Astrocyte of the spinal cord (primary cell): ENCODE results near the gene PTPRD.

Experiments used
- DNase-seq: peaks from one replicate; pipeline ENCODE4 v3.0.0; 2011; ENCODE audit warnings: low read depth, low spot score
- H3K4me3 ChIP-seq: 2 replicates; pipeline ENCODE4 v1.5.1; 2011; ENCODE audit warnings: low read depth, mild to moderate bottlenecking, low read length, moderate library complexity
- CTCF ChIP-seq: IDR thresholded peaks from 2 replicates; pipeline ENCODE4 v1.5.1; 2012; ENCODE audit warnings: low read depth, mild to moderate bottlenecking, low read length, inconsistent platforms
- in situ Hi-C: cut with HindIII; loops from 2 replicates; pipeline ENCODE4 v1.10.0; 2017; ENCODE audit warnings: low sequenced_read_pairs

The PTPRD gene

GRCh38 chr9:8337834-8338766, 2274.7 kb downstream of the PTPRD start:
- DNase-seq: peak; percentile 45
- no peak for TF ChIP-seq CTCF
- in situ Hi-C loops: no loop called here
- no peak overlapping the region for H3K4me3 ChIP-seq

GRCh38 chr9:8332871-8333270, 2279.9 kb downstream of the PTPRD start:
- no peak for TF ChIP-seq CTCF
- no peak overlapping the region for H3K4me3 ChIP-seq
- DNase-seq: no peak
- in situ Hi-C loops: no loop called here

- peak; percentile 16 for DNase-seq
- no peak overlapping the region for H3K4me3 ChIP-seq
- TF ChIP-seq CTCF: no peak
- in situ Hi-C loops: no loop called here
Observed at GRCh38 chr9:8332331-8332650, 2280.5 kb downstream of the PTPRD start.

GRCh38 chr9:8331507-8332330, 2281.1 kb downstream of the PTPRD start:
- TF ChIP-seq CTCF: no peak
- H3K4me3 ChIP-seq: no peak overlapping the region
- in situ Hi-C loops: no loop called here
- DNase-seq: no peak

- no peak for DNase-seq
Observed at GRCh38 chr9:8329561-8330283, 2283.1 kb downstream of the PTPRD start.

More at GRCh38 chr9:8329561-8330283, 2283.1 kb downstream of the PTPRD start:
- no peak for TF ChIP-seq CTCF
- H3K4me3 ChIP-seq: no peak overlapping the region
- in situ Hi-C loops: no loop called here
